H1 (cell line): ENCODE measurements around the gene HES1. TPM values are rescaled to one million over a fixed set of nuclear protein-coding genes. Genes with fewer than 3 reads are reported as not detected.

ENCODE experiments used
- CTCF ChIA-PET: fragments of 300-600 bp; sonication (Branson Sonifier 250); formaldehyde crosslinking; loops from one replicate; lab custom pipeline; 2021; ENCODE audit not compliant: partially characterized antibody; lab: Charles Lee
- POLR2A ChIA-PET: fragments of 300-600 bp; sonication (Branson Sonifier 250); formaldehyde crosslinking; loops from one replicate; lab custom pipeline; 2021; ENCODE audit warnings: inconsistent platforms; ENCODE audit not compliant: partially characterized antibody; lab: Charles Lee
- DNase-seq, 2 experiments: peaks; one replicate each; pipeline versions ENCODE4 v3.0.0 to v3.0.0-alpha.2; 2010 to 2022; ENCODE audit warnings: low spot score in 2 of 2, low read depth in 1 of 2, mixed read lengths in 1 of 2
- FAIRE-seq: peaks from 2 replicates; lab custom pipeline; 2011; peaks lifted over from hg19 to GRCh38; lab: Jason Lieb, UNC
- H2AFZ ChIP-seq: 2 replicates; pipeline ENCODE4 v1.8.1; 2012; ENCODE audit warnings: low read length, inconsistent platforms
- H2AK5ac ChIP-seq: 2 replicates; pipeline ENCODE4 v1.6.1; 2013; ENCODE audit warnings: low read depth, low read length
- H2BK120ac ChIP-seq: replicated peaks from 2 replicates; pipeline ENCODE3; 2013; ENCODE audit warnings: low read depth, low read length, inconsistent platforms
- H2BK12ac ChIP-seq: 2 replicates; pipeline ENCODE4 v1.6.1; 2013; ENCODE audit warnings: low read depth, low read length
- H2BK15ac ChIP-seq: 2 replicates; pipeline ENCODE4 v1.6.1; 2013; ENCODE audit warnings: low read length
- H2BK20ac ChIP-seq: 2 replicates; pipeline ENCODE4 v1.6.1; 2013; ENCODE audit warnings: low read length
- H2BK5ac ChIP-seq: 2 replicates; pipeline ENCODE4 v1.6.1; 2013; ENCODE audit warnings: low read depth, low read length
- H3K14ac ChIP-seq: 2 replicates; pipeline ENCODE4 v1.6.1; 2013; ENCODE audit warnings: inconsistent platforms; ENCODE audit not compliant: insufficient read length
- H3K18ac ChIP-seq: 2 replicates; pipeline ENCODE4 v1.6.1; 2013; ENCODE audit warnings: low read length; ENCODE audit errors: extremely low read depth
- H3K23ac ChIP-seq: 2 replicates; pipeline ENCODE4 v1.6.1; 2013; ENCODE audit warnings: inconsistent platforms; ENCODE audit not compliant: insufficient read length
- H3K23me2 ChIP-seq: 2 replicates; pipeline ENCODE4 v1.6.1; 2013; ENCODE audit warnings: low read depth, low read length
- H3K27ac ChIP-seq: 2 replicates; pipeline ENCODE4 v1.6.1; 2011; ENCODE audit warnings: low read depth, low read length, inconsistent platforms
- H3K27me3 ChIP-seq, 4 experiments: replicated peaks in 1 of 4; 1 replicate in 1 of 4; 2 replicates in 3 of 4; pipeline versions ENCODE4 v1.6.1 to v1.8.1; 2011 to 2013; ENCODE audit warnings: low read length in 3 of 4, mild to moderate bottlenecking in 3 of 4, inconsistent platforms in 2 of 4, mixed read lengths in 2 of 4, moderate library complexity in 1 of 4; ENCODE audit not compliant: control insufficient read depth in 3 of 4, insufficient read depth in 3 of 4; ENCODE audit errors: extremely low read depth in 1 of 4
- H3K36me3 ChIP-seq, 4 experiments: 2 replicates each; pipeline versions ENCODE4 v1.6.1 to v1.8.1; 2011 to 2013; ENCODE audit warnings: mild to moderate bottlenecking in 4 of 4, low read length in 3 of 4, moderate library complexity in 2 of 4, control low read depth in 1 of 4, inconsistent platforms in 1 of 4; ENCODE audit not compliant: insufficient read depth in 4 of 4, control insufficient read depth in 2 of 4
- H3K4ac ChIP-seq: replicated peaks from 2 replicates; pipeline ENCODE3; 2013; ENCODE audit warnings: low read length, low read depth, mixed read lengths, inconsistent platforms; ENCODE audit not compliant: insufficient read length
- H3K4me1 ChIP-seq, 4 experiments: replicated peaks in 1 of 4; 1 replicate in 1 of 4; 2 replicates in 3 of 4; pipeline versions ENCODE4 v1.6.1 to v1.8.1; 2011 to 2013; ENCODE audit warnings: low read length in 3 of 4, inconsistent platforms in 2 of 4, mixed read lengths in 1 of 4; ENCODE audit not compliant: insufficient read depth in 4 of 4, control insufficient read depth in 3 of 4
- H3K4me2 ChIP-seq, 2 experiments: 2 replicates each; pipeline versions ENCODE4 v1.6.1 to v1.8.1; 2011 to 2013; ENCODE audit warnings: low read depth in 2 of 2, low read length in 2 of 2, control low read depth in 1 of 2, inconsistent platforms in 1 of 2, mild to moderate bottlenecking in 1 of 2; ENCODE audit not compliant: insufficient read depth in 1 of 2
- H3K4me3 ChIP-seq, 4 experiments: fragments of 200-600, 300-600 bp in 1 of 4; sonication (generic), shearing (Covaris generic), sonication (Bioruptor Twin) in 1 of 4; 2 replicates each; pipeline versions ENCODE4 v1.5.1 to v1.8.1; 2011 to 2016; ENCODE audit warnings: low read length in 4 of 4, low read depth in 3 of 4, control low read depth in 2 of 4, inconsistent platforms in 2 of 4, mild to moderate bottlenecking in 2 of 4, mixed read lengths in 1 of 4, moderate library complexity in 1 of 4; ENCODE audit not compliant: insufficient read depth in 2 of 4; ENCODE audit errors: extremely low read depth in 1 of 4
- H3K56ac ChIP-seq: replicated peaks from 2 replicates; pipeline ENCODE3; 2013; ENCODE audit warnings: low read depth, mild to moderate bottlenecking, mixed read lengths, low read length, inconsistent platforms; ENCODE audit not compliant: insufficient read length
- H3K79me1 ChIP-seq: 2 replicates; pipeline ENCODE4 v1.6.1; 2013; ENCODE audit warnings: low read depth, low read length, control low read depth
- H3K79me2 ChIP-seq, 2 experiments: 2 replicates each; pipeline versions ENCODE4 v1.6.1 to v1.8.1; 2012 to 2013; ENCODE audit warnings: low read length in 2 of 2, mild to moderate bottlenecking in 2 of 2, inconsistent platforms in 1 of 2; ENCODE audit not compliant: insufficient read depth in 2 of 2, control insufficient read depth in 1 of 2
- H3K9ac ChIP-seq, 4 experiments: replicated peaks in 1 of 4; 1 replicate in 1 of 4; 2 replicates in 3 of 4; pipeline versions ENCODE4 v1.6.1 to v1.8.1; 2011 to 2013; ENCODE audit warnings: low read depth in 3 of 4, low read length in 3 of 4, control low read depth in 2 of 4, mild to moderate bottlenecking in 2 of 4, moderate library complexity in 2 of 4, inconsistent platforms in 1 of 4; ENCODE audit errors: extremely low read depth in 1 of 4
- H3K9me3 ChIP-seq, 2 experiments: 2 replicates each; pipeline versions ENCODE4 v1.6.1 to v1.8.1; 2012 to 2013; ENCODE audit warnings: mild to moderate bottlenecking in 2 of 2, moderate library complexity in 2 of 2, control low read depth in 1 of 2, inconsistent platforms in 1 of 2, low read depth in 1 of 2, low read length in 1 of 2, mixed read lengths in 1 of 2; ENCODE audit not compliant: insufficient read depth in 2 of 2
- H4K20me1 ChIP-seq, 2 experiments: replicated peaks in 1 of 2; 2 replicates each; pipeline versions ENCODE3 to v1.8.1; 2011 to 2013; ENCODE audit warnings: inconsistent platforms in 2 of 2, low read length in 2 of 2, mild to moderate bottlenecking in 1 of 2; ENCODE audit not compliant: insufficient read depth in 2 of 2, control insufficient read depth in 1 of 2
- H4K5ac ChIP-seq: 2 replicates; pipeline ENCODE4 v1.6.1; 2013; ENCODE audit warnings: low read length, low read depth, mixed read lengths, inconsistent platforms; ENCODE audit not compliant: insufficient read length
- H4K8ac ChIP-seq: 2 replicates; pipeline ENCODE4 v1.8.0; 2013; ENCODE audit warnings: mild to moderate bottlenecking, moderate library complexity, low read length, inconsistent platforms; ENCODE audit not compliant: insufficient read depth; ENCODE audit errors: extremely low read depth
- H4K91ac ChIP-seq: replicated peaks from 2 replicates; pipeline ENCODE3; 2013; ENCODE audit warnings: low read length, mixed read lengths, inconsistent platforms; ENCODE audit not compliant: insufficient read length
- ASH2L ChIP-seq: fragments of 200-600, 300-600 bp; sonication (generic); IDR thresholded peaks from one replicate; pipeline ENCODE4 v1.7.1; 2017; ENCODE audit warnings: low read length
- ATF2 ChIP-seq: IDR thresholded peaks from 2 replicates; pipeline ENCODE4 v1.6.1; 2012; ENCODE audit warnings: low read length, inconsistent platforms
- CHD2 ChIP-seq: IDR thresholded peaks from 2 replicates; pipeline ENCODE4 v1.6.1; 2012; ENCODE audit warnings: low read length, improper control_type of control experiment
- CTBP2 ChIP-seq: IDR thresholded peaks from 2 replicates; pipeline ENCODE4 v1.7.0; 2011; ENCODE audit warnings: borderline replicate concordance, mild to moderate bottlenecking, moderate library complexity, mixed read lengths, low read length; ENCODE audit not compliant: insufficient read depth, insufficient read length
- GABPA ChIP-seq: IDR thresholded peaks from 2 replicates; pipeline ENCODE4 v1.6.1; 2011; ENCODE audit warnings: mild to moderate bottlenecking, low read length, moderate library complexity, borderline replicate concordance; ENCODE audit not compliant: insufficient read depth
- NANOG ChIP-seq: IDR thresholded peaks from 2 replicates; pipeline ENCODE4 v1.6.1; 2011; ENCODE audit warnings: low read length, low read depth, mild to moderate bottlenecking, inconsistent platforms; ENCODE audit not compliant: insufficient read depth, poor library complexity, severe bottlenecking
- SUZ12 ChIP-seq: fragments of 200-600 bp; sonication (generic); IDR thresholded peaks from 2 replicates; pipeline ENCODE4 v1.6.1; 2012; ENCODE audit warnings: mild to moderate bottlenecking, inconsistent platforms, low read length, moderate library complexity, mixed read lengths
- TBP ChIP-seq: IDR thresholded peaks from 2 replicates; pipeline ENCODE4 v1.6.1; 2011; ENCODE audit warnings: low read depth, low read length, improper control_type of control experiment
- WGBS, 2 experiments: shearing (Covaris generic) in 1 of 2; methylation state at CpG; one replicate each; pipeline versions ENCODE4 v1.1.6 to v1.1.7; 2013 to 2015; ENCODE audit warnings: low lambda C conversion rate in 2 of 2, mixed read lengths in 2 of 2, inconsistent platforms in 1 of 2, low coverage in 1 of 2, missing lambda C conversion rate in 1 of 2; ENCODE audit not compliant: insufficient replicate concordance in 2 of 2, insufficient coverage in 1 of 2, insufficient read length in 1 of 2; ENCODE audit errors: extremely low coverage in 1 of 2, missing lambda C conversion rate in 1 of 2; 5-methylcytosine and 5-hydroxymethylcytosine counted together
- polyA plus RNA-seq, 7 experiments: library from polyadenylated mRNA; depleted of rRNA in 3 of 7; stranded (reverse) in 5 of 7; unstranded in 2 of 7; fragments of >200 nt in 5 of 7; fragments of 200-250 nt in 2 of 7; gene quantifications; 1 replicate in 5 of 7; 2 replicates in 1 of 7; 4 replicates in 1 of 7; pipeline versions ENCODE4 v1.2.1 to v1.2.3, GENCODE V29; 2011 to 2013; ENCODE audit warnings: missing spikeins in 2 of 7, mixed read lengths in 2 of 7
- total RNA-seq: library from RNA; stranded (reverse); fragmentation: NEBNext Ultra II Directional; extraction: Animal tissue kit (Norgen Biotek cat#: 25700); gene quantifications from 2 replicates; pipeline ENCODE4 v1.2.1, GENCODE V29; 2021
- TF ChIP-seq, protein P1 (sequence below): IDR thresholded peaks from 2 replicates; pipeline ENCODE4 v1.6.1; 2012; ENCODE audit warnings: inconsistent platforms

Gene HES1
- total and polyA plus RNA-seq, 2 of the 8 experiments (the other 6 are each of a cell fraction or from before 2014, with no cell fraction given), result 7.9 to 12.9 TPM

GRCh38 chr3:194145702-194146101, 9.8 kb downstream of the HES1 start:
- Histone ChIP-seq H3K79me1 (no peaks in the 10 kb centered on the region), H3K14ac (no peak overlapping the region), H4K8ac (no peak overlapping the region), H3K27ac (no peak overlapping the region), H4K91ac (no peak overlapping the region), H3K4me1 (peaks cover 0 to 11% (median 11%) of the 10 kb centered on the region in 4 experiments; a peak in 5 of 7 replicates), H3K23ac (no peak overlapping the region), H3K4ac (no peak overlapping the region), H2BK5ac (no peak overlapping the region), H2BK12ac (no peak overlapping the region), H4K5ac (no peak overlapping the region), H3K9me3 (no peaks in the 10 kb centered on the region), H3K18ac (no peak overlapping the region), H3K9ac (no peak overlapping the region), H2BK120ac (no peak overlapping the region), H3K4me3 (no peak overlapping the region), H2BK20ac (no peak overlapping the region), H2BK15ac (no peak overlapping the region), H3K56ac (no peak overlapping the region), H3K36me3 (no peaks in the 10 kb centered on the region), H3K79me2 (no peaks in the 10 kb centered on the region), H2AFZ (no peak overlapping the region), H3K27me3 (peaks cover 0 to 3% (median 0%) of the 10 kb centered on the region in 4 experiments; a peak in 1 of 7 replicates), H2AK5ac (no peak overlapping the region), H3K23me2 (no peaks in the 10 kb centered on the region), H4K20me1 (no peaks in the 10 kb centered on the region), H3K4me2 (no peak overlapping the region)
- WGBS, 2 experiments, result 79% methylated on average over 2 of the region's 2 CpGs; no CpG with 5 or more reads in 1 of the 2 experiments
- DNase-seq (no peak), FAIRE-seq (no peak)
- ChIA-PET POLR2A (no interaction called here), CTCF (interaction anchor here (1.0 kb wide), 1 partner anchor 170 kb away, joined by 3 read pairs; no protein-coding TSS in a partner anchor)
- TF ChIP-seq ASH2L (no peak), NANOG (no peak), TBP (no peak), SUZ12 (no peak), CTBP2 (no peak), ATF2 (no peak), CHD2 (no peak), GABPA (no peak)
- TF ChIP-seq, protein P1, sequence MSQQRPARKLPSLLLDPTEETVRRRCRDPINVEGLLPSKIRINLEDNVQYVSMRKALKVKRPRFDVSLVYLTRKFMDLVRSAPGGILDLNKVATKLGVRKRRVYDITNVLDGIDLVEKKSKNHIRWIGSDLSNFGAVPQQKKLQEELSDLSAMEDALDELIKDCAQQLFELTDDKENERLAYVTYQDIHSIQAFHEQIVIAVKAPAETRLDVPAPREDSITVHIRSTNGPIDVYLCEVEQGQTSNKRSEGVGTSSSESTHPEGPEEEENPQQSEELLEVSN, result no peak
